Hepatocyte (in vitro differentiated cells): ENCODE results near the gene GSTM1. TPM values are rescaled to one million over a fixed set of nuclear protein-coding genes. Genes with fewer than 3 reads are reported as not detected.
A peak's percentile ranks its signal among the peaks of the same experiment; 100 is the strongest.

ENCODE experiments used
- DNase-seq: peaks from one replicate; pipeline ENCODE4 v3.0.0-alpha.2; 2016; ENCODE audit warnings: low spot score
- H2AFZ ChIP-seq: fragments of 200-600 bp; sonication (generic); 2 replicates; pipeline ENCODE4 v1.6.0; 2016; ENCODE audit warnings: antibody characterized with exemption, mild to moderate bottlenecking
- H3K27ac ChIP-seq: fragments of 200-600 bp; sonication (generic); 2 replicates; pipeline ENCODE4 v1.5.1; 2016; ENCODE audit warnings: mild to moderate bottlenecking
- H3K27me3 ChIP-seq: fragments of 200-600 bp; sonication (generic); 2 replicates; pipeline ENCODE4 v1.6.1; 2016
- H3K36me3 ChIP-seq: fragments of 200-600 bp; sonication (generic); replicated peaks from 2 replicates; pipeline ENCODE4 v1.5.1; 2016; ENCODE audit warnings: low read depth; ENCODE audit not compliant: insufficient read depth
- H3K4me1 ChIP-seq: fragments of 200-600 bp; sonication (generic); 2 replicates; pipeline ENCODE4 v1.5.1; 2016; ENCODE audit warnings: mild to moderate bottlenecking, moderate library complexity; ENCODE audit not compliant: insufficient read depth
- H3K4me2 ChIP-seq: fragments of 200-600 bp; sonication (generic); 2 replicates; pipeline ENCODE4 v1.6.0; 2016
- H3K4me3 ChIP-seq: fragments of 200-600 bp; sonication (generic); 2 replicates; pipeline ENCODE4 v1.5.1; 2016; ENCODE audit warnings: mild to moderate bottlenecking
- H3K79me2 ChIP-seq: fragments of 200-600 bp; sonication (generic); 2 replicates; pipeline ENCODE4 v1.6.0; 2017; ENCODE audit warnings: mild to moderate bottlenecking
- H3K9me2 ChIP-seq: fragments of 200-600 bp; sonication (generic); replicated peaks from 2 replicates; pipeline ENCODE4 v1.6.0; 2017; ENCODE audit warnings: mild to moderate bottlenecking; ENCODE audit not compliant: insufficient read depth
- H3K9me3 ChIP-seq: fragments of 200-600 bp; sonication (generic); 2 replicates; pipeline ENCODE4 v1.5.1; 2016; ENCODE audit warnings: low read depth, mild to moderate bottlenecking
- H4K20me1 ChIP-seq: fragments of 200-600 bp; sonication (generic); 2 replicates; pipeline ENCODE4 v1.6.0; 2016; ENCODE audit warnings: mild to moderate bottlenecking; ENCODE audit not compliant: insufficient read depth, poor library complexity, severe bottlenecking
- EZH2 ChIP-seq: fragments of 200-600 bp; sonication (generic); IDR thresholded peaks from 2 replicates; pipeline ENCODE4 v1.6.1; 2016; ENCODE audit warnings: antibody characterized with exemption, mild to moderate bottlenecking, borderline replicate concordance
- EZH2phosphoT487 ChIP-seq: fragments of 200-600 bp; sonication (generic); IDR thresholded peaks from one replicate; pipeline ENCODE4 v1.6.1; 2018; ENCODE audit warnings: antibody characterized with exemption, mild to moderate bottlenecking, low read depth, moderate library complexity; ENCODE audit not compliant: unreplicated experiment, severe bottlenecking
- WGBS: methylation state at CpG from one replicate; pipeline ENCODE4 v1.1.6; 2016; ENCODE audit warnings: low lambda C conversion rate; ENCODE audit errors: missing lambda C conversion rate; 5-methylcytosine and 5-hydroxymethylcytosine counted together
- polyA plus RNA-seq: library from polyadenylated mRNA; unstranded; fragments of >200 nt; fragmentation: Nextera tagmentation; extraction: Ambion mirVana; gene quantifications from 2 replicates; pipeline ENCODE4 v1.2.1, GENCODE V29; 2016
- total RNA-seq: library from RNA; depleted of rRNA; stranded (reverse); fragments of >200 nt; gene quantifications from 2 replicates; pipeline ENCODE4 v1.2.3, GENCODE V29; 2014
- TF ChIP-seq, protein P1 (sequence below): fragments of 200-600 bp; sonication (generic); IDR thresholded peaks from 2 replicates; pipeline ENCODE4 v1.5.1; 2016; ENCODE audit warnings: antibody characterized with exemption, mild to moderate bottlenecking; ENCODE audit not compliant: poor library complexity

The GSTM1 gene
- total and polyA plus RNA-seq, 2 experiments from 2014 or later: 19.9 to 44.3 TPM

GRCh38 chr1:109654519-109654918 lies 33.1 kb upstream of the GSTM1 start:
- H3K9me2 ChIP-seq: no peaks in the 10 kb centered on the region
- no peaks in the 10 kb centered on the region for H3K9me3 ChIP-seq
- DNase-seq: no peak
- H3K4me1 ChIP-seq: peaks cover 9% of the 10 kb centered on the region
- TF ChIP-seq EZH2phosphoT487: no peak
- TF ChIP-seq, protein P1, sequence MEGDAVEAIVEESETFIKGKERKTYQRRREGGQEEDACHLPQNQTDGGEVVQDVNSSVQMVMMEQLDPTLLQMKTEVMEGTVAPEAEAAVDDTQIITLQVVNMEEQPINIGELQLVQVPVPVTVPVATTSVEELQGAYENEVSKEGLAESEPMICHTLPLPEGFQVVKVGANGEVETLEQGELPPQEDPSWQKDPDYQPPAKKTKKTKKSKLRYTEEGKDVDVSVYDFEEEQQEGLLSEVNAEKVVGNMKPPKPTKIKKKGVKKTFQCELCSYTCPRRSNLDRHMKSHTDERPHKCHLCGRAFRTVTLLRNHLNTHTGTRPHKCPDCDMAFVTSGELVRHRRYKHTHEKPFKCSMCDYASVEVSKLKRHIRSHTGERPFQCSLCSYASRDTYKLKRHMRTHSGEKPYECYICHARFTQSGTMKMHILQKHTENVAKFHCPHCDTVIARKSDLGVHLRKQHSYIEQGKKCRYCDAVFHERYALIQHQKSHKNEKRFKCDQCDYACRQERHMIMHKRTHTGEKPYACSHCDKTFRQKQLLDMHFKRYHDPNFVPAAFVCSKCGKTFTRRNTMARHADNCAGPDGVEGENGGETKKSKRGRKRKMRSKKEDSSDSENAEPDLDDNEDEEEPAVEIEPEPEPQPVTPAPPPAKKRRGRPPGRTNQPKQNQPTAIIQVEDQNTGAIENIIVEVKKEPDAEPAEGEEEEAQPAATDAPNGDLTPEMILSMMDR: no peak
- no peak for TF ChIP-seq EZH2
- peaks cover 6% of the 10 kb centered on the region for H3K79me2 ChIP-seq
- no peak overlapping the region for H2AFZ ChIP-seq
- H3K4me3 ChIP-seq: no peak overlapping the region
- no peaks in the 10 kb centered on the region for H3K27me3 ChIP-seq
- no peaks in the 10 kb centered on the region for H3K36me3 ChIP-seq
- 92% methylated on average over 12 of the region's 12 CpGs for WGBS
- no peaks in the 10 kb centered on the region for H4K20me1 ChIP-seq
- peak overlapping the region; percentile 79 for H3K4me2 ChIP-seq
- peak overlapping the region; percentile 95 for H3K27ac ChIP-seq

DNA sequence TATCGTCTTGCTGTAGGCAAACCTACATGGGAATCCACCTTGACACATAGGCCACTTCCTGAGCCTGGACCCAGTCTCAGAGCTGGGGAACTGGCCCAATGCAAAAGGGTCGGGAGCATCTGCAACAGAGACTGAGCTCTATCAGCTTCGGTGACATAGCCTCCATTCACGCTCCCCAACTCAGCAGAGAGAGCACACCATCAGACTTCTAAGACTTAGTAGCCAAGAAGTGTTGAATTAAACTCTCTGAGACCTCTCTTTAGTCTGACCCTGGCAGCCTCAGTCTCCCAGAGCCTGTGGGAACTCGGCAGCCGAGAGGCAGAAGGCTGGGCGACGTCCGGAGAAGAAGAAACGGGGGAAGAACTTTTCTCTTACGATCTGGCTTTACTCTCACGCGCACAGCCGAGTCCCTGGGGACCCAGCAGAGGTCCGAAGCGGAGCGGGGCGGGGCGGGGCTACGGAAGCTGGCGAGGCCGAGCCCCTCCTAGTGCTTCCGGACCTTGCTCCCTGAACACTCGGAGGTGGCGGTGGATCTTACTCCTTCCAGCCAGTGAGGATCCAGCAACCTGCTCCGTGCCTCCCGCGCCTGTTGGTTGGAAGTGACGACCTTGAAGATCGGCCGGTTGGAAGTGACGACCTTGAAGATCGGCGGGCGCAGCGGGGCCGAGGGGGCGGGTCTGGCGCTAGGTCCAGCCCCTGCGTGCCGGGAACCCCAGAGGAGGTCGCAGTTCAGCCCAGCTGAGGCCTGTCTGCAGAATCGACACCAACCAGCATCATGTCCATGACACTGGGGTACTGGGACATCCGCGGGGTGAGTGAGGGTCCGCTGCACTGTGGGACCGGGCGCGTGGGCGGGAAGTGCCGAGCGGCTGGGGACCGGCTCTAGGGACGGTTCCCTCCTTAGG lies 31.8 kb upstream of the GSTM1 start, which contains the start of gene GSTM4:
Gene GSTM4 (plus strand): TSS at position 485 of the 905 bp plus-strand sequence. CDS start 291 bp downstream, at position 776.
- Histone ChIP-seq H3K27ac (peak within 1 kb of the TSS; percentile 95), H3K4me2 (peak within 1 kb of the TSS; percentile 79), H3K27me3 (no peaks in the 10 kb centered on the region), H3K4me1 (peaks cover 9% of the 10 kb centered on the region), H2AFZ (peak within 1 kb of the TSS; percentile 75), H4K20me1 (no peaks in the 10 kb centered on the region), H3K9me2 (no peaks in the 10 kb centered on the region), H3K9me3 (no peaks in the 10 kb centered on the region), H3K79me2 (peaks cover 6% of the 10 kb centered on the region), H3K36me3 (no peaks in the 10 kb centered on the region), H3K4me3 (peak within 1 kb of the TSS; percentile 63)
- DNase-seq: peak; percentile 94
- 3% methylated on average over 51 of the region's 54 CpGs for WGBS
- TF ChIP-seq EZH2phosphoT487: no peak
- no peak for TF ChIP-seq EZH2
- TF ChIP-seq, protein P1: no peak

DNA sequence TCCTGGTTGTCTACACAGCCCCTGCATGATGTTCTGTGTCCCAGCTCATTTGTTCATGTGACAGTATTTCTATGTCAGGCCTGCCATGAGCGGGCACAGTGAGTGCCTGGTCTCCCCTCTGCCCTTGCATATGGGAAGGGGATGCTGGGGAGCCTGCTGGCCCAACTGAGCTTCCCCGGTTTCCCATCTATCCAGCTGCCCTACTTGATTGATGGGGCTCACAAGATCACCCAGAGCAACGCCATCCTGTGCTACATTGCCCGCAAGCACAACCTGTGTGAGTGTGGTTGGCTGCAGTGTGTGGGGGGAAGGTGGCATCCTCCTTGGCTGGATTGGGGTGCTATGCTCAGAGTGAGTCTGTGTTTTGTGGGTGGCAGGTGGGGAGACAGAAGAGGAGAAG lies 30.2 kb upstream of the GSTM1 start:
- Histone ChIP-seq H3K9me3 (no peaks in the 10 kb centered on the region), H2AFZ (no peak overlapping the region), H3K9me2 (no peaks in the 10 kb centered on the region), H4K20me1 (no peaks in the 10 kb centered on the region), H3K36me3 (no peaks in the 10 kb centered on the region), H3K4me1 (peaks cover 9% of the 10 kb centered on the region), H3K27ac (no peak overlapping the region), H3K4me3 (no peak overlapping the region), H3K79me2 (peaks cover 6% of the 10 kb centered on the region), H3K4me2 (peak overlapping the region; percentile 79), H3K27me3 (no peaks in the 10 kb centered on the region)
- TF ChIP-seq, protein P1: no peak
- no peak for TF ChIP-seq EZH2phosphoT487
- TF ChIP-seq EZH2: no peak
- DNase-seq: no peak
- 96% methylated on average over 4 of the region's 4 CpGs for WGBS
